H1 (cell line): Measurements from ENCODE around the gene PDS5A. TPM values are rescaled to one million over a fixed set of nuclear protein-coding genes. Genes with fewer than 3 reads are reported as not detected.
"Not testable (repeated sequence)": the region's sequence is repeated elsewhere in the genome, so short reads cannot be mapped to it uniquely, and the experiment has no call there.

ENCODE experiments used
- CTCF ChIA-PET: fragments of 300-600 bp; sonication (Branson Sonifier 250); formaldehyde crosslinking; loops from one replicate; lab custom pipeline; 2021; ENCODE audit not compliant: partially characterized antibody; lab: Charles Lee
- POLR2A ChIA-PET: fragments of 300-600 bp; sonication (Branson Sonifier 250); formaldehyde crosslinking; loops from one replicate; lab custom pipeline; 2021; ENCODE audit warnings: inconsistent platforms; ENCODE audit not compliant: partially characterized antibody; lab: Charles Lee
- DNase-seq, 2 experiments: peaks; one replicate each; pipeline versions ENCODE4 v3.0.0 to v3.0.0-alpha.2; 2010 to 2022; ENCODE audit warnings: low spot score in 2 of 2, low read depth in 1 of 2, mixed read lengths in 1 of 2
- FAIRE-seq: peaks from 2 replicates; lab custom pipeline; 2011; peaks lifted over from hg19 to GRCh38; lab: Jason Lieb, UNC
- H2AFZ ChIP-seq: 2 replicates; pipeline ENCODE4 v1.8.1; 2012; ENCODE audit warnings: low read length, inconsistent platforms
- H2AK5ac ChIP-seq: 2 replicates; pipeline ENCODE4 v1.6.1; 2013; ENCODE audit warnings: low read depth, low read length
- H2BK120ac ChIP-seq: replicated peaks from 2 replicates; pipeline ENCODE3; 2013; ENCODE audit warnings: low read depth, low read length, inconsistent platforms
- H2BK12ac ChIP-seq: 2 replicates; pipeline ENCODE4 v1.6.1; 2013; ENCODE audit warnings: low read depth, low read length
- H2BK15ac ChIP-seq: 2 replicates; pipeline ENCODE4 v1.6.1; 2013; ENCODE audit warnings: low read length
- H2BK20ac ChIP-seq: 2 replicates; pipeline ENCODE4 v1.6.1; 2013; ENCODE audit warnings: low read length
- H2BK5ac ChIP-seq: 2 replicates; pipeline ENCODE4 v1.6.1; 2013; ENCODE audit warnings: low read depth, low read length
- H3K14ac ChIP-seq: 2 replicates; pipeline ENCODE4 v1.6.1; 2013; ENCODE audit warnings: inconsistent platforms; ENCODE audit not compliant: insufficient read length
- H3K18ac ChIP-seq: 2 replicates; pipeline ENCODE4 v1.6.1; 2013; ENCODE audit warnings: low read length; ENCODE audit errors: extremely low read depth
- H3K23ac ChIP-seq: 2 replicates; pipeline ENCODE4 v1.6.1; 2013; ENCODE audit warnings: inconsistent platforms; ENCODE audit not compliant: insufficient read length
- H3K23me2 ChIP-seq: 2 replicates; pipeline ENCODE4 v1.6.1; 2013; ENCODE audit warnings: low read depth, low read length
- H3K27ac ChIP-seq: 2 replicates; pipeline ENCODE4 v1.6.1; 2011; ENCODE audit warnings: low read depth, low read length, inconsistent platforms
- H3K27me3 ChIP-seq, 4 experiments: replicated peaks in 1 of 4; 1 replicate in 1 of 4; 2 replicates in 3 of 4; pipeline versions ENCODE4 v1.6.1 to v1.8.1; 2011 to 2013; ENCODE audit warnings: low read length in 3 of 4, mild to moderate bottlenecking in 3 of 4, inconsistent platforms in 2 of 4, mixed read lengths in 2 of 4, moderate library complexity in 1 of 4; ENCODE audit not compliant: control insufficient read depth in 3 of 4, insufficient read depth in 3 of 4; ENCODE audit errors: extremely low read depth in 1 of 4
- H3K36me3 ChIP-seq, 4 experiments: 2 replicates each; pipeline versions ENCODE4 v1.6.1 to v1.8.1; 2011 to 2013; ENCODE audit warnings: mild to moderate bottlenecking in 4 of 4, low read length in 3 of 4, moderate library complexity in 2 of 4, control low read depth in 1 of 4, inconsistent platforms in 1 of 4; ENCODE audit not compliant: insufficient read depth in 4 of 4, control insufficient read depth in 2 of 4
- H3K4ac ChIP-seq: replicated peaks from 2 replicates; pipeline ENCODE3; 2013; ENCODE audit warnings: low read length, low read depth, mixed read lengths, inconsistent platforms; ENCODE audit not compliant: insufficient read length
- H3K4me1 ChIP-seq, 4 experiments: replicated peaks in 1 of 4; 1 replicate in 1 of 4; 2 replicates in 3 of 4; pipeline versions ENCODE4 v1.6.1 to v1.8.1; 2011 to 2013; ENCODE audit warnings: low read length in 3 of 4, inconsistent platforms in 2 of 4, mixed read lengths in 1 of 4; ENCODE audit not compliant: insufficient read depth in 4 of 4, control insufficient read depth in 3 of 4
- H3K4me2 ChIP-seq, 2 experiments: 2 replicates each; pipeline versions ENCODE4 v1.6.1 to v1.8.1; 2011 to 2013; ENCODE audit warnings: low read depth in 2 of 2, low read length in 2 of 2, control low read depth in 1 of 2, inconsistent platforms in 1 of 2, mild to moderate bottlenecking in 1 of 2; ENCODE audit not compliant: insufficient read depth in 1 of 2
- H3K4me3 ChIP-seq, 4 experiments: fragments of 200-600, 300-600 bp in 1 of 4; sonication (generic), shearing (Covaris generic), sonication (Bioruptor Twin) in 1 of 4; 2 replicates each; pipeline versions ENCODE4 v1.5.1 to v1.8.1; 2011 to 2016; ENCODE audit warnings: low read length in 4 of 4, low read depth in 3 of 4, control low read depth in 2 of 4, inconsistent platforms in 2 of 4, mild to moderate bottlenecking in 2 of 4, mixed read lengths in 1 of 4, moderate library complexity in 1 of 4; ENCODE audit not compliant: insufficient read depth in 2 of 4; ENCODE audit errors: extremely low read depth in 1 of 4
- H3K56ac ChIP-seq: replicated peaks from 2 replicates; pipeline ENCODE3; 2013; ENCODE audit warnings: low read depth, mild to moderate bottlenecking, mixed read lengths, low read length, inconsistent platforms; ENCODE audit not compliant: insufficient read length
- H3K79me1 ChIP-seq: 2 replicates; pipeline ENCODE4 v1.6.1; 2013; ENCODE audit warnings: low read depth, low read length, control low read depth
- H3K79me2 ChIP-seq, 2 experiments: 2 replicates each; pipeline versions ENCODE4 v1.6.1 to v1.8.1; 2012 to 2013; ENCODE audit warnings: low read length in 2 of 2, mild to moderate bottlenecking in 2 of 2, inconsistent platforms in 1 of 2; ENCODE audit not compliant: insufficient read depth in 2 of 2, control insufficient read depth in 1 of 2
- H3K9ac ChIP-seq, 4 experiments: replicated peaks in 1 of 4; 1 replicate in 1 of 4; 2 replicates in 3 of 4; pipeline versions ENCODE4 v1.6.1 to v1.8.1; 2011 to 2013; ENCODE audit warnings: low read depth in 3 of 4, low read length in 3 of 4, control low read depth in 2 of 4, mild to moderate bottlenecking in 2 of 4, moderate library complexity in 2 of 4, inconsistent platforms in 1 of 4; ENCODE audit errors: extremely low read depth in 1 of 4
- H3K9me3 ChIP-seq, 2 experiments: 2 replicates each; pipeline versions ENCODE4 v1.6.1 to v1.8.1; 2012 to 2013; ENCODE audit warnings: mild to moderate bottlenecking in 2 of 2, moderate library complexity in 2 of 2, control low read depth in 1 of 2, inconsistent platforms in 1 of 2, low read depth in 1 of 2, low read length in 1 of 2, mixed read lengths in 1 of 2; ENCODE audit not compliant: insufficient read depth in 2 of 2
- H4K20me1 ChIP-seq, 2 experiments: replicated peaks in 1 of 2; 2 replicates each; pipeline versions ENCODE3 to v1.8.1; 2011 to 2013; ENCODE audit warnings: inconsistent platforms in 2 of 2, low read length in 2 of 2, mild to moderate bottlenecking in 1 of 2; ENCODE audit not compliant: insufficient read depth in 2 of 2, control insufficient read depth in 1 of 2
- H4K5ac ChIP-seq: 2 replicates; pipeline ENCODE4 v1.6.1; 2013; ENCODE audit warnings: low read length, low read depth, mixed read lengths, inconsistent platforms; ENCODE audit not compliant: insufficient read length
- H4K8ac ChIP-seq: 2 replicates; pipeline ENCODE4 v1.8.0; 2013; ENCODE audit warnings: mild to moderate bottlenecking, moderate library complexity, low read length, inconsistent platforms; ENCODE audit not compliant: insufficient read depth; ENCODE audit errors: extremely low read depth
- H4K91ac ChIP-seq: replicated peaks from 2 replicates; pipeline ENCODE3; 2013; ENCODE audit warnings: low read length, mixed read lengths, inconsistent platforms; ENCODE audit not compliant: insufficient read length
- WGBS, 2 experiments: shearing (Covaris generic) in 1 of 2; methylation state at CpG; one replicate each; pipeline versions ENCODE4 v1.1.6 to v1.1.7; 2013 to 2015; ENCODE audit warnings: low lambda C conversion rate in 2 of 2, mixed read lengths in 2 of 2, inconsistent platforms in 1 of 2, low coverage in 1 of 2, missing lambda C conversion rate in 1 of 2; ENCODE audit not compliant: insufficient replicate concordance in 2 of 2, insufficient coverage in 1 of 2, insufficient read length in 1 of 2; ENCODE audit errors: extremely low coverage in 1 of 2, missing lambda C conversion rate in 1 of 2; 5-methylcytosine and 5-hydroxymethylcytosine counted together
- polyA plus RNA-seq, 7 experiments: library from polyadenylated mRNA; depleted of rRNA in 3 of 7; stranded (reverse) in 5 of 7; unstranded in 2 of 7; fragments of >200 nt in 5 of 7; fragments of 200-250 nt in 2 of 7; gene quantifications; 1 replicate in 5 of 7; 2 replicates in 1 of 7; 4 replicates in 1 of 7; pipeline versions ENCODE4 v1.2.1 to v1.2.3, GENCODE V29; 2011 to 2013; ENCODE audit warnings: missing spikeins in 2 of 7, mixed read lengths in 2 of 7
- total RNA-seq: library from RNA; stranded (reverse); fragmentation: NEBNext Ultra II Directional; extraction: Animal tissue kit (Norgen Biotek cat#: 25700); gene quantifications from 2 replicates; pipeline ENCODE4 v1.2.1, GENCODE V29; 2021

The PDS5A gene
- total and polyA plus RNA-seq, 2 of the 8 experiments (the other 6 are each of a cell fraction or from before 2014, with no cell fraction given) = 15.5 to 76.6 TPM

DNA sequence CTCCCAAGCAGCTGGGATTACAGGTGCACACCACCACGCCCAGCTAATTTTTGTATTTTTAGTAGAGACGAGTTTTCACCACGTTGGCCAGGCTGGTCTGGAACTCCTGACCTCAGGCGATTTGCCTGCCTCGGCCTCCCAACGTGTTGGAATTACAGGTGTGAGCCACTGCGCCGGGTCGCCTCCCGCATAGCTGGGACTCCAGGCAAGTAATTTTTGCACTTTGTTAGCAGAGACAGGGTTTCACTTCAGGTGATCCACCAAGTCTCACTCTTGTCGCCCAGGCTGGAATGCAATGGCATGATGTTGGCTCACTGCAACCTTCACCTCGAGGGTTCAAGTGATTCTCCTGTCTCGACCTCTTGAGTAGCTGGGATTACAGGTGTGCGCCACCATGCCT lies 137.2 kb downstream of the PDS5A start:
- H3K23ac ChIP-seq, H3K9me3 ChIP-seq, H4K20me1 ChIP-seq, H2AK5ac ChIP-seq, H3K4me1 ChIP-seq, H2BK5ac ChIP-seq, H4K91ac ChIP-seq, H3K9ac ChIP-seq, H3K18ac ChIP-seq, H3K4me2 ChIP-seq, H3K79me2 ChIP-seq, POLR2A ChIA-PET, CTCF ChIA-PET, H2BK12ac ChIP-seq, H2BK15ac ChIP-seq, H3K27ac ChIP-seq, H3K23me2 ChIP-seq, H3K14ac ChIP-seq, H4K5ac ChIP-seq, H2BK20ac ChIP-seq, H3K4ac ChIP-seq, H2AFZ ChIP-seq, H3K27me3 ChIP-seq, H2BK120ac ChIP-seq, H4K8ac ChIP-seq, H3K79me1 ChIP-seq, H3K4me3 ChIP-seq, FAIRE-seq, H3K56ac ChIP-seq: not testable (repeated sequence)
- DNase-seq = peak in 1 of 2 experiments; percentile 41
- peaks cover 12 to 54% (median 39%) of the 10 kb centered on the region in 4 experiments for H3K36me3 ChIP-seq
- 98% methylated on average over 14 of the region's 14 CpGs; no CpG with 5 or more reads in 1 of the 2 experiments for WGBS, 2 experiments
